ENCODE data around the gene MKRN1. TPM values are rescaled to one million over a fixed set of nuclear protein-coding genes. Genes with fewer than 3 reads are reported as not detected.
A peak's percentile ranks its signal among the peaks of the same experiment; 100 is the strongest.

MKRN1 gene
- total RNA-seq, 4 donors from 2014 or later: 60.2 to 87.9 (median 69.1) TPM

DNA sequence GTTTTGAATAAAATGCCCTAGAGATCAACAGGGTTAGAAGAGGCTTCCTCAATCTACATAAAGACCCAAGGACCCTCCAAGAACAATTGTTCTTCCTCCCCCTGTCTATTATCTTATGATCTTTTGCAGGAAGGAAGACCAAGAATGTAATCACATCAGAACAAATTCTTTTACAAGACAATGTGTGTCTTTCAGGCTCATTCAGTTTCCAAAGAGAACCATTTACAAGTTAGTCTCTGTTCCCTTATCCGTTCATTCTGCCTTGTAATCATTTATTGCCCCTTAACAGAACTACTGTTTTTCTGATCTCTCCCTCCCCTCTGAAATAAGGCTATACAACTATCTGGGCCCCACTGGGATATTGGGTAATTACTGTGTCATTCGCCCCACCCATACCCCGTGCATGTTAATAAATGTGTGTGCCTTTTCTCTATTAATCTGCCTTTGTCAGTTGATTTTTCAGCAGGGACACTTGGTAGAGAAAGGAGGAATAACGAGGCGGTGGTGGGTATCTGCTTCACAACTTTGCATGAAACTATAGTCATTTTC lies 5.7 kb upstream of the MKRN1 start:
- no peak for DNase-seq
- intact Hi-C loops (cut with DNase I): no loop called here
- WGBS, 2 donors: 71 to 74% methylated on average over 5 of the region's 5 CpGs
- H3K4me3 ChIP-seq (replicated peaks in 1 of 3): no peak overlapping the region
- no peaks in the 10 kb centered on the region for H3K4me1 ChIP-seq
- no peaks in the 10 kb centered on the region for H3K9me3 ChIP-seq
- H3K27me3 ChIP-seq: no peaks in the 10 kb centered on the region
- no peaks in the 10 kb centered on the region for H3K36me3 ChIP-seq
- TF ChIP-seq, protein P1, sequence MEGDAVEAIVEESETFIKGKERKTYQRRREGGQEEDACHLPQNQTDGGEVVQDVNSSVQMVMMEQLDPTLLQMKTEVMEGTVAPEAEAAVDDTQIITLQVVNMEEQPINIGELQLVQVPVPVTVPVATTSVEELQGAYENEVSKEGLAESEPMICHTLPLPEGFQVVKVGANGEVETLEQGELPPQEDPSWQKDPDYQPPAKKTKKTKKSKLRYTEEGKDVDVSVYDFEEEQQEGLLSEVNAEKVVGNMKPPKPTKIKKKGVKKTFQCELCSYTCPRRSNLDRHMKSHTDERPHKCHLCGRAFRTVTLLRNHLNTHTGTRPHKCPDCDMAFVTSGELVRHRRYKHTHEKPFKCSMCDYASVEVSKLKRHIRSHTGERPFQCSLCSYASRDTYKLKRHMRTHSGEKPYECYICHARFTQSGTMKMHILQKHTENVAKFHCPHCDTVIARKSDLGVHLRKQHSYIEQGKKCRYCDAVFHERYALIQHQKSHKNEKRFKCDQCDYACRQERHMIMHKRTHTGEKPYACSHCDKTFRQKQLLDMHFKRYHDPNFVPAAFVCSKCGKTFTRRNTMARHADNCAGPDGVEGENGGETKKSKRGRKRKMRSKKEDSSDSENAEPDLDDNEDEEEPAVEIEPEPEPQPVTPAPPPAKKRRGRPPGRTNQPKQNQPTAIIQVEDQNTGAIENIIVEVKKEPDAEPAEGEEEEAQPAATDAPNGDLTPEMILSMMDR (IDR thresholded peaks at IDR 0.05): no peak
- no peak for TF ChIP-seq POLR2A (IDR thresholded peaks at IDR 0.05)
- no peak overlapping the region for H3K27ac ChIP-seq

DNA sequence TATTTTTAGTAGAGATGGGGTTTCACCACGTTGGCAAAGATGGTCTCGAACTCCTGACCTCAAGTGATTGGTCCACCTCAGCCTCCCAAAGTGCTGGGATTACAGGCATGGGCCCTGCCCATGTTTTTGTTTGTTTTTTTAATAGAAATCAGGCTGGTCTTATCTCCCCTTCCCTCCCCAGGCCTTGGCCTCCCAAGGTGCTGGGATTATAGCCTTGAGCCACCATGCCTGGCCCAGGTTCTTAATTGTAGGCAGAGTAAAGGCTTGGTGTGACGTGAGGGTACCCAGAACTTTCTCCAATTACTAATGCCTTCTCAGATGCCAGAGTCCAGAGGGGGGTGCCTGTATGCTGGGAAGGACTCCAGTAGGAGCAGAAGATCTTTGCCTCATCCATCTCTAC lies 5.2 kb upstream of the MKRN1 start:
- TF ChIP-seq, protein P1 (IDR thresholded peaks at IDR 0.05): no peak
- TF ChIP-seq POLR2A (IDR thresholded peaks at IDR 0.05): no peak
- WGBS, 2 donors: 80 to 92% methylated on average over 3 of the region's 3 CpGs
- no peak overlapping the region for H3K27ac ChIP-seq

DNA sequence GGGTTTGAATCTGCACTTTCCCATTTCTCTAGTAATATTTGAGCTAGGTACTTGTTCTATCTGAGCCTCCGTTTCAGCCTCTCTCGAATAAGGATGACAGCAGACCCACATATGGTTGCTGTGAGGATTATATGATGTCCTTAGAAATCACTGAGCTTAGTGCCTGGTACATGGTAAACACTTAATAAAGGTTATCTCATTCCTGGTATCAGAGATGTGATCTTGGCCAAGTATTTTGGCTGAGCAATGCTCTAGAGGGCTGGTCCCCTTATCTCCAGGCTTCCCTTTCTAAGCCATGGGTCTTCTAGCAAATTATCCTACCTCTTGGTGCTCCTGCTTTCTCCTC lies 407 bp upstream of the MKRN1 start:
- peaks cover 14 to 15% of the 10 kb centered on the region in 2 donors for H3K4me1 ChIP-seq
- H3K4me3 ChIP-seq (replicated peaks in 1 of 3): peak overlapping the region in 2 of 3 donors; percentile 81 to 99
- intact Hi-C loops (cut with DNase I): no loop called here
- peak overlapping the region in 2 of 3 donors; percentile 81 to 84 for H3K27ac ChIP-seq
- DNase-seq: no peak
- TF ChIP-seq, protein P1 (IDR thresholded peaks at IDR 0.05): no peak
- TF ChIP-seq POLR2A (IDR thresholded peaks at IDR 0.05): no peak
- H3K27me3 ChIP-seq: no peaks in the 10 kb centered on the region
- H3K9me3 ChIP-seq: no peaks in the 10 kb centered on the region
- 4 to 13% methylated on average over 2 of the region's 2 CpGs for WGBS, 2 donors
- H3K36me3 ChIP-seq: no peaks in the 10 kb centered on the region

More for the DNA sequence above, 5.2 kb upstream of the MKRN1 start:
- H3K4me1 ChIP-seq: peaks cover 0 to 4% of the 10 kb centered on the region in 2 donors
- no peaks in the 10 kb centered on the region for H3K9me3 ChIP-seq
- H3K4me3 ChIP-seq (replicated peaks in 1 of 3): no peak overlapping the region
- intact Hi-C loops (cut with DNase I): no loop called here
- no peaks in the 10 kb centered on the region for H3K36me3 ChIP-seq
- no peaks in the 10 kb centered on the region for H3K27me3 ChIP-seq
- no peak for DNase-seq

DNA sequence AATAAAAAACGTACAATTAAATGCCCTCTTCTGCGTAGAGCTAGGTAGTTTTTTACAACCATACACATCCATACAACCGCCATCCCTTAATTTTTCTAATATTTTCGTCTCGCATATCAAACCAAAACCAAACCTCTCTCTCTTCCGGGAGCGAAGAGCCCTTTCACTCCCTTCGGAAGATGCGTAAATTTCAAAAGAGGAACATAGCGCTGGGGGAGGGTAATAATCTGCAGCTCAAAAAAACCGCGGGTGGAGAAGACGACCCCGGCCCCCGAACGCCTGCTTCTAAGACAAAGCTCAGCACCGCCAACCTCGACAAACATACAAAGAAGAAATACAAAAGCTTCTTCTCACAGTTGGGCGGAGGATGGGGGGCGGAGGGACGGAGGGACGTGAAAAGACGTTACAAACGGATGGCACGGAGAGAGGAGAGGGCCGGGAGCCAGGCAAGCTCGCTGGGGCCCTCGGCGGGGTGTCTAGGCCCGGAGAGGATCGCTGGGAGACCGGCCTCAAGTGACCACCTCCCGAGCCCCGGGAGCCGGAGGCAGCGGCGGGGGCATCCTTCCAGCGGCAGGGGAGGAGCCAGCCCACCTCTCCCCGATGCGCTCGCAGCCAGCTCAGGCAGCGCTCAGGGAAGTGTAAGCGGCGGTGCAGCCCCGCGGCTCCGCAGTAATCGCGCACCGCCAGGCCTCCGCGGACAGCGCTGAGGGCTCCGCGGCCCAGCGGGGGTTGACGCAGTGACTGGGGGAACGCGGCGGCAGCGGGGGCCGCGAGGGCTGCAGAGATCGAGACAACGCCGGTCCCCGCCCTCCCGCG lies 851 bp downstream of the MKRN1 start:
- peak; percentile 38 for DNase-seq

More for the DNA sequence above, 851 bp downstream of the MKRN1 start:
- WGBS, 2 donors: 1% methylated on average over 32 to 34 of the region's 69 CpGs
- Histone ChIP-seq H3K27ac (peak overlapping the region; percentile 81 to 88 (median 84)), H3K4me1 (peaks cover 14 to 15% of the 10 kb centered on the region in 2 donors), H3K36me3 (no peaks in the 10 kb centered on the region), H3K4me3 (replicated peaks in 1 of 3) (peak overlapping the region; percentile 81 to 99 (median 84)), H3K9me3 (no peaks in the 10 kb centered on the region), H3K27me3 (no peaks in the 10 kb centered on the region)
- intact Hi-C loops (cut with DNase I): no loop called here
- no peak for TF ChIP-seq POLR2A (IDR thresholded peaks at IDR 0.05)
- TF ChIP-seq, protein P1 (IDR thresholded peaks at IDR 0.05): no peak

Data from thyroid gland (tissue), 4 donors.